ENCODE measurements around the gene HSPE1.
"Not testable (repeated sequence)": the region's sequence is repeated elsewhere in the genome, so short reads cannot be mapped to it uniquely, and the experiment has no call there.

The HSPE1 gene

DNA sequence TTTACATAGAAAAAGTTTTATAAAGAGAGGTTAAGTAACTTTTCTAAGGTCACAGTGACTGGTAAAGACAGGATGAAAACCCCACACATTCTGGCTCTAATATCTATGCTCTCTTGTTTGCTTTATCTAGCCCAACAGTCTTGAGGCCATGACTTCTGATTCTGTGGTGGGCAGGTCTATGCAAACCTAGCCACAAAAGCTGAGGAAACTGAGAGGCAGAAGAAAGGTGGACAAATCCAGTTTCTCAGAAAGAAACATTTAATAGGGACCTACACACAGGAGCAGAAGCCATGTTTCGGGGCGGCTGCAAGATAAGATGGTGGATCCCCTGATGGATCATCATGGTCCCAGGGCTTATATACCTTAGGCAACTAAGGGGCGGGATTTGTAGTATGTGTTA, 22.4 kb upstream of the HSPE1 start:
- DNase-seq (ENCODE audit: low read depth in 1 of 2, low spot score in 1 of 2) = no peak
- in situ Hi-C loops (cut with HindIII; ENCODE audit: low pct_unique_long_range_greater_than_20kb, low sequenced_read_pairs) = no loop called here
- no peak for TF ChIP-seq JUND (IDR thresholded peaks at IDR 0.05; ENCODE audit: low read depth)

GRCh38 chr2:197480165-197481036, 19.8 kb upstream of the HSPE1 start:
- DNase-seq (ENCODE audit: low read depth in 1 of 2, low spot score in 1 of 2) = no peak
- in situ Hi-C loops (cut with HindIII; ENCODE audit: low pct_unique_long_range_greater_than_20kb, low sequenced_read_pairs) = no loop called here
- TF ChIP-seq JUND (IDR thresholded peaks at IDR 0.05; ENCODE audit: low read depth) = no peak

- DNase-seq (ENCODE audit: low read depth in 1 of 2, low spot score in 1 of 2); in situ Hi-C loops (cut with HindIII; ENCODE audit: low pct_unique_long_range_greater_than_20kb, low sequenced_read_pairs): not testable (repeated sequence)
These were observed 15.9 kb upstream of the HSPE1 start for GRCh38 chr2:197484248-197484647.

GRCh38 chr2:197486175-197486574, 14.0 kb upstream of the HSPE1 start:
- no peak for DNase-seq (ENCODE audit: low read depth in 1 of 2, low spot score in 1 of 2)
- no peak for TF ChIP-seq JUND (IDR thresholded peaks at IDR 0.05; ENCODE audit: low read depth)
- in situ Hi-C loops (cut with HindIII; ENCODE audit: low pct_unique_long_range_greater_than_20kb, low sequenced_read_pairs) = no loop called here

DNA sequence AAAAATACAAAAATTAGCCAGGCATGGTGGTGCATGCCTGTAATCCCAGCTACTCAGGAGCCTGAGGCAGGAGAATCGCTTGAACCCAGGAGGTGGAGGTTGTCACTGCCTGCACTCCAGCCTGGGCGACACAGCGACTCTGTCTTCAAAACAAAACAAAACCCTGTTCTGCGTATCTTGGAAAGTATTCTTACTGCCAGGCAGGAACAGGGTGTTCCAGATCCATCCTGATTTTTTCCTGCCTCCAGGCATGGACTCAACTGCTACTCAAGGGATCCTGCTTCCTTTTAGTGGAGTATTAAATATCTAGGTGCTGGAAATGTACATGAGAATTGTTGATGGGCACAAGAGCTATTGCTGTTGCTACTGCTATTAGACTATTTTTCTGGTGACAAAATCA, 12.8 kb upstream of the HSPE1 start:
- TF ChIP-seq JUND (IDR thresholded peaks at IDR 0.05; ENCODE audit: low read depth) = no peak
- DNase-seq (ENCODE audit: low read depth in 1 of 2, low spot score in 1 of 2) = no peak
- in situ Hi-C loops (cut with HindIII; ENCODE audit: low pct_unique_long_range_greater_than_20kb, low sequenced_read_pairs) = no loop called here

DNA sequence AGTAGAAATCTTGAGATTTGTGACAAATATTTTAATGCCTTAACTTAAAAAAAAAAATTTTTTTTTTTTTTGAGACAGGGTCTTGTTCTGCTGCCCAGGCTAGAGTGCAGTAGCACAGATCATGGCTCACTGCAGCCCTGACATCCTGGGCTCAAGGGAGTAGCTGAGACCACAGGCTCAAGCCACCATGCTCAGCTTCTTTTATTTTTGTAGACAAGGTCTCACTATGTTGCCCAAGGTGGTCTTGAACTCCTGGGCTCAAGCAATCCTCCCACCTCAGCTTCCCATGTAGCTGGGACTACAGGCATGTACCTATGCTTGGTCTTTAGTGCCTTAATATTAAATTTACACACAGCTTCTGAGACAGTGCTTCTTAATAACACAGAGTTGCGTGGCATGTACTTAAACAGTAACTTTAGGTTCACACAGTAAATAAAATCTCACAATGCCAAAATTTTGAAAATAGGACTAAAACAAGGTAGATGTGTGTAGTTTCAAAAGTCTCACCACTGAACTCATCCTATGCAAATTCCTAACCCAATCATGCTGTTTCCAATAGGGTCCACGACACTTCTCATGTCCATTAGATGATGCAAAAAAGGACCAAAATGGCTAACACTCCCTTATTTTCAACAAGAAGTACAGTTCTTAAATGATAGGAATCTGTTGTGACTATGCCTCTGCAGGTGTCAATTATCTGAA, 4.6 kb upstream of the HSPE1 start:
- in situ Hi-C loops (cut with HindIII; ENCODE audit: low pct_unique_long_range_greater_than_20kb, low sequenced_read_pairs) = no loop called here
- no peak for TF ChIP-seq JUND (IDR thresholded peaks at IDR 0.05; ENCODE audit: low read depth)
- DNase-seq (ENCODE audit: low read depth in 1 of 2, low spot score in 1 of 2) = no peak

DNA sequence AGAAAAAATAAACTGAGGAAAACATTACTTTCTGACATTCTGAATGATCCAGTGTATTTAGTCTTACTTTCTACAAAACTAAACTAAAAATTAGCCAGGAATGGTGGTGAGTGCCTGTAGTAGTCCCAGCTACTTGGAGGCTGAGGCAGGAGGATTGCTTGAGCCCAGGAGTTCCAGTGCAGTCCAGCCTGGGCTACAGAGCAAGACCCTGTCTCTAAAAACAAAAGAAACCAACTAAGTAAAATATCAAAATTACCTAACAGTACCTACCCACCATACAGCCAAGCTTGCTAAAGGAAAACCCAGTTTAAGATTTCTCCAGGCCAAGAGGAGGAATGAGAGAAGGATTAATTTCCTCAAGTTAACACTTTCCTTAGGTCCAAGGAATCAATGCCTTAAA, 3.5 kb upstream of the HSPE1 start:
- DNase-seq (ENCODE audit: low read depth in 1 of 2, low spot score in 1 of 2) = no peak
- no peak for TF ChIP-seq JUND (IDR thresholded peaks at IDR 0.05; ENCODE audit: low read depth)
- in situ Hi-C loops (cut with HindIII; ENCODE audit: low pct_unique_long_range_greater_than_20kb, low sequenced_read_pairs) = no loop called here

DNA sequence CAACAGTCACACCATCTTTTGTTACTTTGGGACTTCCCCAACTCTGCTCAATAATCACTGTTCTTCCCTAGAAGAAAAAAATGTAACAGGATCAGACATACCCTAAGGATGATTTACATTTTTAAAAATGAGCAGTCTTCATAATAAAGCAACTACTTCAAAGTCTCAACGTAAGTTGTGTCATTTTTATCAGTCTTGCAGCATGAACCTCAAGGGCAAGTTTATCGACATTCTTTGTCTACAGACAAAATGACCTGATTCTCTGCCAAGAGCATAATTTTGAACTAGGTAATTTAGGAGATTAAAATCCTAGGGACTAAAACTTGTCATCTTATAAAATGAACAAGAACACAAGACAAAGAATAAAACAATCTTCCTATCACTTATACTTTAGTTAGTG, 2.9 kb upstream of the HSPE1 start:
- DNase-seq (ENCODE audit: low read depth in 1 of 2, low spot score in 1 of 2) = no peak
- in situ Hi-C loops (cut with HindIII; ENCODE audit: low pct_unique_long_range_greater_than_20kb, low sequenced_read_pairs) = no loop called here
- TF ChIP-seq JUND (IDR thresholded peaks at IDR 0.05; ENCODE audit: low read depth) = no peak

GRCh38 chr2:197498235-197498936, 1.8 kb upstream of the HSPE1 start:
- TF ChIP-seq JUND (IDR thresholded peaks at IDR 0.05; ENCODE audit: low read depth) = no peak
- DNase-seq (ENCODE audit: low read depth in 1 of 2, low spot score in 1 of 2) = no peak
- in situ Hi-C loops (cut with HindIII; ENCODE audit: low pct_unique_long_range_greater_than_20kb, low sequenced_read_pairs) = no loop called here

DNA sequence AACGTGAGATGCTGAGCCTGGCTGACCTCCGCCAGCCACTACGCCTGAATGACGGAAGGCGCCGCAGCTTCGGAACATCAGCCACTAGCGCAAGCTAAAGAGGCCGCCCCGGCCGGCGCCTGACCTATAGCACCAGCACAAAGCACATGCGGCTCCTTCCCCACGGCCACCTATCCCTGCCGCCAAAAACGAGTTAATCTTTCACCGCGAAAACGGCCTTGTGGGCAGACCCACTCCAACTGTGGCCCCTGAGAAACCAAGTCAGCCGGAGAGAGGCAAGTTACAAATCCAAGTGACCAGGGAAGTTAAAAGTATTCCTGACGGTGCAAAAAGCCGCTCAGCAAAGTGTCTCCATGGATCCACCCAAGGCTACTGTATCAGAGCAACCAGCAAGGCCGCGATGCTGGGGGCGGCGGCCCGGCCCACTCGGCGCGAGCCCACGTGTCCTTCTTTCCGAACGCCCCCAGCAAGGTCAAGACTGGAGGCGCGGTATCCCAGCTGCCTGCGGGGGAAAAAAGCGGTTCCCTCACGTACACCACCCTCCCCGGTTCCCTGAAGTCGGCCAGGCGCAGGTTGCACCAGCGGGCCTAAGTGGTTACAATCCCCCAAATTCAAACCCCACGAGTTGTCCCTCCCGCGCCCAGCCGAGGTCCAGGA, 1.1 kb upstream of the HSPE1 start:
- TF ChIP-seq JUND (IDR thresholded peaks at IDR 0.05; ENCODE audit: low read depth) = no peak
- in situ Hi-C loops (cut with HindIII; ENCODE audit: low pct_unique_long_range_greater_than_20kb, low sequenced_read_pairs) = no loop called here
- peak in 1 of 2 experiments; percentile 42 for DNase-seq (ENCODE audit: low read depth in 1 of 2, low spot score in 1 of 2)

- peak in 1 of 2 experiments; percentile 31 for DNase-seq (ENCODE audit: low read depth in 1 of 2, low spot score in 1 of 2)
These were observed 438 bp downstream of the HSPE1 start for GRCh38 chr2:197500503-197501131.

GRCh38 chr2:197502201-197502600, 2.0 kb downstream of the HSPE1 start:
- DNase-seq (ENCODE audit: low read depth in 1 of 2, low spot score in 1 of 2) = peak in 1 of 2 experiments; percentile 65
- in situ Hi-C loops (cut with HindIII; ENCODE audit: low pct_unique_long_range_greater_than_20kb, low sequenced_read_pairs) = no loop called here
- TF ChIP-seq JUND (IDR thresholded peaks at IDR 0.05; ENCODE audit: low read depth) = no peak

More at GRCh38 chr2:197500503-197501131, 438 bp downstream of the HSPE1 start:
- TF ChIP-seq JUND (IDR thresholded peaks at IDR 0.05; ENCODE audit: low read depth) = no peak
- in situ Hi-C loops (cut with HindIII; ENCODE audit: low pct_unique_long_range_greater_than_20kb, low sequenced_read_pairs) = no loop called here

All from T47D (cell line).